Lower leg skin (tissue), 4 donors: ENCODE measurements around the gene ASB14. TPM values are rescaled to one million over a fixed set of nuclear protein-coding genes. Genes with fewer than 3 reads are reported as not detected.
"Not testable (repeated sequence)": the region's sequence is repeated elsewhere in the genome, so short reads cannot be mapped to it uniquely, and the experiment has no call there.

Experiments used
- DNase-seq, 2 donors: peaks; one replicate each; pipeline ENCODE4 v3.0.0-alpha.2; 2019; ENCODE audit warnings: low spot score in 2 of 2
- H3K4me3 ChIP-seq: fragments of 200-600 bp; sonication (generic); 2 replicates; pipeline ENCODE4 v1.5.1; 2017; ENCODE audit warnings: mild to moderate bottlenecking, low read depth; ENCODE audit not compliant: poor library complexity, severe bottlenecking
- POLR2A ChIP-seq, 2 donors: fragments of 450-650 bp; IDR thresholded peaks; one replicate each; pipeline ENCODE4 v1.6.1; 2016 to 2017; ENCODE audit warnings: antibody characterized with exemption in 2 of 2, mild to moderate bottlenecking in 1 of 2, moderate library complexity in 1 of 2
- WGBS, 2 donors: methylation state at CpG; one replicate each; pipeline ENCODE4 v1.1.5; 2018; 5-methylcytosine and 5-hydroxymethylcytosine counted together
- intact Hi-C: fragments of 100-400 bp; cut with DNase I; formaldehyde crosslinking; loops from one replicate; pipeline ENCODE4 v1.15.0; 2023; ENCODE audit warnings: low total_unique reads
- total RNA-seq, 4 donors: library from RNA; depleted of rRNA; stranded (reverse); fragments of >200 nt; gene quantifications; one replicate each; pipeline ENCODE4 v1.1.0, GENCODE V29; 2016
- TF ChIP-seq, protein P1 (sequence below), 3 donors: fragments of 450-650 bp; IDR thresholded peaks; one replicate each; pipeline ENCODE4 v1.5.1; 2016; ENCODE audit warnings: antibody characterized with exemption in 3 of 3, mild to moderate bottlenecking in 3 of 3, moderate library complexity in 2 of 3

The ASB14 gene
- not detected for total RNA-seq

GRCh38 chr3:57292159-57292896, at the start of gene ASB14:
TSS of gene ASB14 (minus strand) at chr3:57292685. CDS start at chr3:57292033, 652 bp downstream.
- 88 to 91% methylated on average over 1 of the region's 1 CpG for WGBS, 2 donors
- no peak for TF ChIP-seq POLR2A (IDR thresholded peaks at IDR 0.05)
- TF ChIP-seq, protein P1, sequence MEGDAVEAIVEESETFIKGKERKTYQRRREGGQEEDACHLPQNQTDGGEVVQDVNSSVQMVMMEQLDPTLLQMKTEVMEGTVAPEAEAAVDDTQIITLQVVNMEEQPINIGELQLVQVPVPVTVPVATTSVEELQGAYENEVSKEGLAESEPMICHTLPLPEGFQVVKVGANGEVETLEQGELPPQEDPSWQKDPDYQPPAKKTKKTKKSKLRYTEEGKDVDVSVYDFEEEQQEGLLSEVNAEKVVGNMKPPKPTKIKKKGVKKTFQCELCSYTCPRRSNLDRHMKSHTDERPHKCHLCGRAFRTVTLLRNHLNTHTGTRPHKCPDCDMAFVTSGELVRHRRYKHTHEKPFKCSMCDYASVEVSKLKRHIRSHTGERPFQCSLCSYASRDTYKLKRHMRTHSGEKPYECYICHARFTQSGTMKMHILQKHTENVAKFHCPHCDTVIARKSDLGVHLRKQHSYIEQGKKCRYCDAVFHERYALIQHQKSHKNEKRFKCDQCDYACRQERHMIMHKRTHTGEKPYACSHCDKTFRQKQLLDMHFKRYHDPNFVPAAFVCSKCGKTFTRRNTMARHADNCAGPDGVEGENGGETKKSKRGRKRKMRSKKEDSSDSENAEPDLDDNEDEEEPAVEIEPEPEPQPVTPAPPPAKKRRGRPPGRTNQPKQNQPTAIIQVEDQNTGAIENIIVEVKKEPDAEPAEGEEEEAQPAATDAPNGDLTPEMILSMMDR (IDR thresholded peaks at IDR 0.05): no peak
- intact Hi-C loops: no loop called here
- no peak within 1 kb of the TSS for H3K4me3 ChIP-seq
- no peak for DNase-seq

- WGBS, 2 donors: 66 to 76% methylated on average over 7 of the region's 7 CpGs
- DNase-seq, H3K4me3 ChIP-seq, intact Hi-C loops: not testable (repeated sequence)
Measured at GRCh38 chr3:57339071-57339642, 46.7 kb upstream of the ASB14 start.

- intact Hi-C loops, DNase-seq, H3K4me3 ChIP-seq: not testable (repeated sequence)
- 94 to 98% methylated on average over 20 to 22 of the region's 40 CpGs for WGBS, 2 donors
Measured at GRCh38 chr3:57338272-57339070, 46.0 kb upstream of the ASB14 start.

DNA sequence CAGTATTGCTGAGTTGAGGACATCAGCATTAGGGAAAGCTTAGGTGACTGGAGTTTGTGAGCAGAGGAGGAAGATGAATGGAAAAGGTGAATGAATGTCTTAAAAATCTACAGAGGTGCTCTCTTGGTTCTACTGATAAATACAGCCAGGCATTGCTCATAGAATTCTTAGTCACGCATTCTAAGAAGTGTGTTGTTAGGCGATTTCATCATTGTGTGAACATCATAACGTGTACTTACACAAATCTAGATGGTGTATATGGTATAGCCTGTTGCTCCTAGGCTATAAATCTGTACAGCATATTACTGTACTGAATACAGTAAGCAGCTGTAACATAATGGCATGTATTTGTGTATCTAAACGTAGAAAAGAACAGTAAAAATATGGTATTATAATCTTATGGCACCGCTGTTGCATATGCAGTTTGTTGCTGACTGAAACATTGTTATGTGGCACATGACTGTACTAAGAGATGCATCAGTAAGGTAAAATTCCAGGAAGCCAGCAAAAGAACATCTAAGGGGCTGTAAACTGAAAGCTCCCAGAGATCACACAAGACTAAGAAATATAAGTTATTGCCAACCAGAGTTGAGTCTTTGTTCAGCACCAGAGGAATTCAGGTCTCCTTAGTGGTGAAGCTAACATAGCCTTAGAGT, 42.9 kb upstream of the ASB14 start:
- WGBS, 2 donors: 84 to 85% methylated on average over 5 of the region's 5 CpGs
- no peak overlapping the region for H3K4me3 ChIP-seq
- intact Hi-C loops: no loop called here
- no peak for DNase-seq
- no peak for TF ChIP-seq POLR2A (IDR thresholded peaks at IDR 0.05)
- TF ChIP-seq, protein P1 (IDR thresholded peaks at IDR 0.05): no peak

DNA sequence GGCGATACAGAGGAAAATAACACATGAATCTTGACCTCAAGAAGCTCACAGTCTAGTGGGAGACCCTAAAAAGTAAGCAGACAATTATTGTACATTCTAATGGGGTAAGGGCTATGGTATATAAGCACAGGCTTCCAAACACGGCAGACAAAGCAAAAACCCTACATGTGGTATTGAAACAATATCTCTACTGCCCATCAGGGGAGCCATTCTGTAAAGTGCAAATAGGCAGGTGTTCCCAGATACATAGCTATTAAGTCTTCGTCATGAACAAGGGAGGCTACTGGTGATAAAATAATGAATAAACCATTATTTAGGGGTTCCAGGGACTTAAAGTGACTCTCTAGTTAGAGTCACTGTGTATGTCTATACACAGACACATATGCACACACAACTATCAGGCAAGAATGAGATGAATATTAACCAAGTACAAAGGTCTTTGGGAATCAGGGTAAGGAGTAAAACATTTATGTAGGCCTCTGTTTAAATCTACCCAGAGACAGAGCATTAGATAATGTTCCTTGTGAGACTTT, 38.7 kb upstream of the ASB14 start:
- DNase-seq: no peak
- no peak for TF ChIP-seq POLR2A (IDR thresholded peaks at IDR 0.05)
- TF ChIP-seq, protein P1 (IDR thresholded peaks at IDR 0.05): no peak
- no peak overlapping the region for H3K4me3 ChIP-seq
- intact Hi-C loops: no loop called here
- 75 to 80% methylated on average over 3 of the region's 3 CpGs for WGBS, 2 donors

DNA sequence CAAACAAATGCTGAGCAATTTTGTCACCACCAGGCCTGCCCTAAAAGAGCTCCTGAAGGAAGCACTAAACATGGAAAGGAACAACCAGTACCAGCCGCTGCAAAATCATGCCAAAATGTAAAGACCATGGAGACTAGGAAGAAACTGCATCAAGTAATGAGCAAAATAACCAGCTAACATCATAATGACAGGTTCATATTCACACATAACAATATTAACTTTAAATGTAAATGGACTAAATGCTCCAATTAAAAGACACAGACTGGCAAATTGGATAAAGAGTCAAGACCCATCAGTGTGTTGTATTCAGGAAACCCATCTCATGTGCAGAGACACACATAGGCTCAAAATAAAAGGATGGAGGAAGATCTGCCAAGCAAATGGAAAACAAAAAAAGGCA, 34.0 kb upstream of the ASB14 start:
- WGBS, 2 donors: 92 to 93% methylated on average over 1 of the region's 1 CpG
- H3K4me3 ChIP-seq, DNase-seq, intact Hi-C loops: not testable (repeated sequence)

- no peak for DNase-seq
- TF ChIP-seq POLR2A (IDR thresholded peaks at IDR 0.05): no peak
- TF ChIP-seq, protein P1 (IDR thresholded peaks at IDR 0.05): no peak
- 95 to 97% methylated on average over 3 of the region's 3 CpGs for whole genome bisulfite sequencing, 2 donors
- intact Hi-C loops: no loop called here
- no peak overlapping the region for H3K4me3 ChIP-seq
Measured at GRCh38 chr3:57314204-57314603, 21.7 kb upstream of the ASB14 start.
